NCI-H2081 treated with DMSO at 0.1 percent for 48 hours (cell line): ENCODE results near the gene SLC25A26.

Experiments used
- DNase-seq: peaks from one replicate; lab custom pipeline; 2025; lab: John Stamatoyannopoulos, UW

SLC25A26 gene

GRCh38 chr3:66326340-66326739 lies 105.5 kb downstream of the SLC25A26 start:
- no peak for DNase-seq

GRCh38 chr3:66335671-66336070 lies 114.9 kb downstream of the SLC25A26 start:
- no peak for DNase-seq

DNA sequence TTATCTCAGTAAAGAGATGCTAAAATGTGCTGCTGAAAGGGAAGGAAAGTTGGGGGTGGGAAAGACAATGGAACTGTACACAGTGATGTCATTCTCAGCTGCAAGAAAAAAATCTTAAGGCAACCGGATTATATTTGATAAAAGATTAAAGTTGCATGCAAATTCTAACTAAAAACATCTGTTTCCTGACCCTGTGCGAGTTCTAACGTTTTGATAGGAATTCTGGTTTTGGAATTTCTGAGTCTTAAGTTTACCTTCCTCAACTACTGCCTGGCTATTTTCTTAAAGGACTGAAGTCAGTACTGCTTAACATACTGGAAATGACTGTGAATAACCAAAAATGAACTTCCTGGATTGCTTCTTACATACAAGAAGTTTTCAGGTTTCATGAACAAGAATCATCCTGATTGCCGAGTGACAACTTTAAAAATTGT lies 115.5 kb downstream of the SLC25A26 start:
- no peak for DNase-seq

DNA sequence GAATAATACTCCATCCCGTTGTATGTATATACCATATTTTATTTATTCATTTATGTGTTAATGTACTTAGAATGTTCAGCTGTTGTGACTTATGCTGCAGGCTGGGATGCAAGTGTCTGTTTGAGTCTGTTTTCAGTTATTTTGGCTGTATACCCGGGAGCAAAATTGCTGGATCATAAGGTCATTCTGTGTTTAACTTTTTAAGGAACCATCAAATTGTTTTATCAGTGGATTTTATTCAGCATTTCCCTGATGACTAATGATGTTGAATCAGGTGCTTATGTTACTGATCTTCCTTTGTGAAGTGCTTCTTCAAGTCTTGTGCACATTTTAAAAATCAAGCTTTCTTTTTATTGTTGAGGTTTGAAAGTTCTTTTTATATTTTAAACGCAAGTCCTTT lies 118.1 kb downstream of the SLC25A26 start:
- no peak for DNase-seq

DNA sequence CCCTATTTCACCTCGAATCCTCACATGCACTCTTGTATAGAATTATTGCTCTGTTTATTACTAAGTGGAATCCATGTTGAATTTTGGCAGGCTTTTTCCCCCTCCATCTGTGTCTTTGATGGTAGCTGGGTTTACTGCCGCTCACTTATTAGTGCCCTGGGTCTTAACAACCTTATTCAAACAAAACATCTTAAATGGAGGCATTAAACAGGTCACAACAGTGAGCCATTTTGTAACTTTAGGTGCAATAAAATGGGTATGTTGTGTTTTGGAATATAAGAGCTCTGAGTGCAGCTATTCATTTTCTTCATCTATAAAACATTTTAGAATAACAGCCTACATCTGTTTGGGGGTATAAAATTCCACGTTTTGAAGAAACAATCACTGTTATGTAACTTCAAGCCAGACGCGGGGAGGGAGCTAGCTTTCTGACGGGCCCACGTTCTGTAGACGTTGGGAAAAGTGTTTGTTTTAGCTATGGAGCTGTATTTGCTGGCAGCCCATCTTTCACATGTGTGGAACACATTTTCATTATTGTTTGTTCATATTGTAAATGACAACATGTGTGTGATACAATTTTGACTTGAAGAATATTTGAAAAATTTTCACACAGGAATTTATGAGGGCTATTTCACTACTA lies 122.0 kb downstream of the SLC25A26 start:
- DNase-seq: no peak

GRCh38 chr3:66344391-66344811 lies 123.6 kb downstream of the SLC25A26 start:
- DNase-seq: no peak

- no peak for DNase-seq
Observed at GRCh38 chr3:66344848-66345578, 124.2 kb downstream of the SLC25A26 start.

DNA sequence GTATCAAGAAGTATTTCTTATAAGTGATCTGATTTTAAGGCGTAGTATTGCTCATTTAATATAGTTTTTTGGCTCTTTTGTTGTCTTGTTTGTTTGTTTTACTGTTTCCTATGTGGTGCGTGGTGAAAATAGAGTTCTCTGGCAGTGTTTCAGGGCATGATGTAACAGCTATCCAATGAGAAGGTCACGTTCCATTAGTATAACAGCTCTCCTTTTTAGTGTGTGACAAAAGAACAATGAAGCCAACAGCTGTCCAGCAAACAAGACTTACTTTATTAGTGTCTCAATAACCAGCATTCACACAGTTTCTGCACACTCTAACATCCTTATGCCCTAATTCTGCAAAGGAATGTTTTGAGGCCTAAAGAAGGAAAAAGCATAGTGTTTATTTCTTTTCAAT lies 127.9 kb downstream of the SLC25A26 start:
- no peak for DNase-seq

GRCh38 chr3:66350601-66351000 lies 129.8 kb downstream of the SLC25A26 start:
- no peak for DNase-seq

- DNase-seq: no peak
Observed at GRCh38 chr3:66353039-66353438, 132.2 kb downstream of the SLC25A26 start.

DNA sequence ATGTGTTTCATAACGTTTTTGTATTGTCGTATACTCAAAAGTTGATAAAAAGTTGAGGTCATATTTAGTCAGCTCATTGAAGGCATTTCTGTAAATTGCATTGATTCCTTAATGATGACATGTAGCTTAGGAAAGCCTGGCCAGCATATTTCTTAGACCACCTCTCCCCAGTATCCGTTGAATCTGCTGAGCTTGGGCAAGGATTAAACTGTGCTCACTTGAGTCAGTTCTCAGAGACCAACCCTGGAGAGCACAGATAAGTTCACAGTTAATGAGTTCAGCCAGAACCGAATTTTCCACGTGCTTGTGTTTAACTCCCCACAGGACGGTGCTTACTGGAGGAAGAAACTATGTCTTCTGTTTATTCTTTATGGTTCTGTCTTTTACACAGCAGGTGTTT lies 132.7 kb downstream of the SLC25A26 start:
- DNase-seq: no peak

- DNase-seq: no peak
Observed at GRCh38 chr3:66354001-66354400, 133.2 kb downstream of the SLC25A26 start.

- DNase-seq: no peak
Observed at GRCh38 chr3:66355394-66355793, 134.6 kb downstream of the SLC25A26 start.

GRCh38 chr3:66355997-66356396 lies 135.2 kb downstream of the SLC25A26 start:
- DNase-seq: no peak

DNA sequence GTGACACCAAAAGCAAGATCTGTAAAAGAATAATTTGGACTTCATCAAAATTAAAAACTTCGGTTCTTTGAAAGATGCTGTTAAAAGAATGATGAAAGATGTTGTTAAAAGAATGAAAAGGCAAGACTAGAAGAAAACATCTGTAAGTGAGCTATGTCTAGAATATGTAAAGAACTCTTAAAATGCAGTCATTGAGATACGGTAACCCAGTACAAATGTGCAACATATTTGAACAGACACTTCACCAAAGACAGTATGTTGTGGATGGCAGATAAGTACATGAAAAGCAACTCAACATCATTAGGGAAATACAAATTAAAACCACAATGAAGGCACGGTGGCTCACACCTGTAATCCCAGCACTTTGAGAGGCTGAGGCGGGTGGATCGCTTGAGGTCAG lies 140.6 kb downstream of the SLC25A26 start:
- DNase-seq: no peak

GRCh38 chr3:66362541-66362941 lies 141.7 kb downstream of the SLC25A26 start:
- no peak for DNase-seq

- DNase-seq: no peak
Observed at GRCh38 chr3:66363148-66363547, 142.3 kb downstream of the SLC25A26 start.

DNA sequence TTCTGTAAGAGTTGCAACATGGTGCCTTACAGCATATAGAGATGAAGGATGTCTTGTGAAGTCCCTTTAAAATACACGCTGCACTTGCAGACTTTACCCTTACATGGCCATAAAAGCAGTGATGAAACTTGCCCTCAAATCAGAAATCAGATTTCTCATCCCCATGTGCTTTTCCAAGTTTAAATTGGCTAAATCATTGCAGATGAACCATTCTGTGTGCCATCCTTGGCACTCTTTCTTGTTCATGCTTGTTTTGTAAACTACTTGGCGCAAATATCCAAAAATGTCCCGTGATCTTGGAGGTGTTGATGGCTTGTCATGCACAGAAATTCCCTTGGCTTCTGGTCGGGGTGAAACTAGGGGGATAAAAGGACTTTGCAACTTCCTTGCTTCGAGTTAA lies 144.3 kb downstream of the SLC25A26 start:
- DNase-seq: no peak

GRCh38 chr3:66366747-66367146 lies 145.9 kb downstream of the SLC25A26 start:
- DNase-seq: no peak

DNA sequence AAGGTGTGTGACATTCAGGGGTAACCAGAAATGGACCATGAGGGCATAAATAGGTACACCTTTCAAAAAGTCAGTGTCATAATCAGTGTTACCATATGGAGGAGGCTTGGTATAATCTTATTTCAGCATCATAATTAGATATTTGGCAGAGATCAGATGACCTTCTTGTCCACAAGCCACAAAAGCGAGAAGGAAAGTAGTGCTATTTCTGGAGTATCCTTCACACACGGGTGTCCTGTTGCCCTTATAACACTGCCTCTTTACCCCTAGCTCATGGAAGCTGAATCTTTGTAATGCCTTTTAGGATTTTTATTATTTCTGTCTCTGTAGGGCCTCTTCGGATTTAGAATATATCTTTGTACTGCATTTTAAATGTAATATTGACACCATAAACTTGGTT lies 147.2 kb downstream of the SLC25A26 start:
- DNase-seq: no peak

DNA sequence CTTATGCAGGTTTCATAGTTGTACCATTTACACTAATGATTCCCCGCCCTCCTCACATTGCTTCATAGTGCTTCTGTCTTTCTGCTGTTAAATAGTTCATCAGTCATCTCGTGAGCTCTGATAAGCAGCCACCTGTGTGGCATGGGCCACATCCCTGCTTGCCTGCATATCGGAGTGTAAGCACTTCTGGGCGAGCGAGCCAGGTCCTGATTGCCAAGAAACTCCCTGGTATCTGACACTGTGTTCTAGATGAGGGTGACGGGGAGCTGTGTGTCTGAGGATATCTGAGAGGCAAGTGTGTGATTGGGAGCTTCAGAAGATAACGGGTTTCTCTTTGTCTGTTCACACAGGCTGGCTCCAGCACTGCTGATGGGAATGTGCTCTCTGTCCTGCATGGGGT lies 149.4 kb downstream of the SLC25A26 start:
- no peak for DNase-seq

DNA sequence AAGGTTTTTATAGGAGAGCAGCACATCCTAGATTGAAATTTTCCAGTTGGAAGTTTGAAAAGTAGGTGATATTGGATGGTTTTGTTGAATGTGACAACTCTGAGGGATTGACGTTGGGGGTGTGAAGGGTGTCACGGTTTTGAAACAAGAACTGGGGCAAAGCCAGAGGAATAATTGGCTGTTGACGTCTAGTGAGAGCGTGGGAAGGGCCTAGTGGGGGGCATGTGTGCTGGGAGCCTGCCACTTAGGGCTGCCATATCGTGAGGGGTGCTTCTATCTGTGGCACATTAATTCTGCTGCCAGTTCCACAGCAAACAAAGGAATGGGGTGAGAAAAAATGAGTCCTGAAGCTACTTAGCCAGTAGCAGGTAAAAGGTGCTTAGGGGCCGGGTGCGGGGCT lies 150.6 kb downstream of the SLC25A26 start:
- no peak for DNase-seq

DNA sequence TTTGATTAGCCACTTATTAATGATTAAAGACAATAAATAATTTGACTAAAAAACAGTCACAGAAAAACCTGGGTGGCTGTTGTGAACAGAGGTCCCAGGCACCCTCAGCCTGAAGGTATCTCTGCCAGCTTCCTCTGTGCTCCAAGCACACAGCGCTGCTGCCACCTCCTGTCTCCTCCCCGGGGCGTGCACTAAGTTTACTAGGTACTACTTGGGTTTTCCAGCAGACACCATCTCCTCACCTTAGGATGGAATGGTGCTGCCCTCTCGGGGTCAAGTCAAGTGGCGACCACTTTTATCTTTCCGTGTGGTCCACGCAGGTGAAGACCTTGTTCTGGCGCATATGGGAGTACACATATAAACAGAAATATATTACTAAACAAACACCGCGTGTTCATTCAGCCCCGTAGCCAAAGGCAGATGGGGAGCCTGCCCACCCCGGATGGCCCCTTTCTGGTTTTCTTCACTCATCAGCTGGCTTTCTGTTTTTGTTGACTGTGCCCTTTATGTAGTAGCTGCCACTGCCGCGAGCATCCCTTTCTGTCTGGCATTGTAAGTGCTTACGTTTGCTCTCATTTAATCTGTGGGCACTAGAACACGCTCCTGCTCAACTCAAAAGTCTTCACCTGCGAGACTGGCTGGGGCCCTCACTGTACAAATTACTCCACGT lies 152.0 kb downstream of the SLC25A26 start:
- no peak for DNase-seq
